B cell (primary cell): ENCODE results near the gene TCF15. TPM values are rescaled to one million over a fixed set of nuclear protein-coding genes. Genes with fewer than 3 reads are reported as not detected.

Experiments
- ATAC-seq: fragments of 200-7000 bp; cut with Tn5 transposase; one replicate; pipeline ENCODE4 v1.10.0; 2021; ENCODE audit warnings: low read depth, mild to moderate bottlenecking, moderate number of reproducible peaks, moderate library complexity
- CTCF ChIA-PET: fragments of 350-600 bp; sonication (Branson Sonifier 250); formaldehyde crosslinking; loops from one replicate; lab custom pipeline; 2021; ENCODE audit warnings: antibody characterized with exemption, inconsistent platforms; lab: Charles Lee
- POLR2A ChIA-PET: fragments of 350-600 bp; sonication (Branson Sonifier 250); formaldehyde crosslinking; loops from one replicate; lab custom pipeline; 2021; ENCODE audit warnings: antibody characterized with exemption; lab: Charles Lee
- DNase-seq: peaks from one replicate; pipeline ENCODE4 v3.0.0; 2013
- H2AFZ ChIP-seq: 2 replicates; pipeline ENCODE4 v1.6.1; 2012; ENCODE audit warnings: mild to moderate bottlenecking, low read depth, low read length; ENCODE audit not compliant: insufficient read depth, poor library complexity, severe bottlenecking
- H3K27ac ChIP-seq, 2 donors: 1 replicate in 1 of 2; 2 replicates in 1 of 2; pipeline ENCODE4 v1.5.1; 2012 to 2013; ENCODE audit warnings: low read length in 2 of 2, mild to moderate bottlenecking in 2 of 2, moderate library complexity in 1 of 2
- H3K27me3 ChIP-seq, 4 experiments: fragments of 200-600 bp in 1 of 4; sonication (generic) in 1 of 4; replicated peaks in 1 of 4; 1 replicate in 2 of 4; 2 replicates in 2 of 4; pipeline versions ENCODE4 v1.6.1 to v1.7.0; 2013 to 2016; ENCODE audit warnings: low read length in 3 of 4, mild to moderate bottlenecking in 2 of 4, mixed read lengths in 1 of 4, moderate library complexity in 1 of 4; ENCODE audit not compliant: insufficient read depth in 4 of 4, control insufficient read depth in 3 of 4; ENCODE audit errors: control extremely low read depth in 1 of 4
- H3K36me3 ChIP-seq, 2 experiments: replicated peaks in 1 of 2; 1 replicate in 1 of 2; 2 replicates in 1 of 2; pipeline versions ENCODE4 v1.6.1 to v1.7.1; 2013; ENCODE audit warnings: low read length in 1 of 2; ENCODE audit not compliant: insufficient read depth in 2 of 2, control insufficient read depth in 1 of 2; ENCODE audit errors: control extremely low read depth in 1 of 2, extremely low read depth in 1 of 2
- H3K4me1 ChIP-seq, 2 donors: fragments of 200-600 bp in 1 of 2; sonication (generic) in 1 of 2; 1 replicate in 1 of 2; 2 replicates in 1 of 2; pipeline versions ENCODE4 v1.5.1 to v1.6.1; 2013 to 2017; ENCODE audit warnings: low read length in 2 of 2; ENCODE audit not compliant: control insufficient read depth in 2 of 2, insufficient read depth in 2 of 2
- H3K4me2 ChIP-seq: replicated peaks from 2 replicates; pipeline ENCODE3; 2012; ENCODE audit warnings: mild to moderate bottlenecking, low read depth, low read length; ENCODE audit not compliant: poor library complexity, severe bottlenecking
- H3K4me3 ChIP-seq, 5 experiments: fragments of 200-600 bp in 1 of 5; sonication (generic) in 1 of 5; 1 replicate in 3 of 5; 2 replicates in 2 of 5; pipeline versions ENCODE4 v1.5.1 to v1.7.0; 2011 to 2016; ENCODE audit warnings: low read length in 4 of 5, mild to moderate bottlenecking in 4 of 5, low read depth in 2 of 5, control low read depth in 1 of 5, moderate library complexity in 1 of 5; ENCODE audit not compliant: insufficient read depth in 1 of 5; ENCODE audit errors: control extremely low read depth in 1 of 5, extremely low read depth in 1 of 5
- H3K79me2 ChIP-seq: fragments of 200-600 bp; sonication (generic); one replicate; pipeline ENCODE4 v1.6.0; 2016; ENCODE audit warnings: low read length; ENCODE audit not compliant: control insufficient read depth, insufficient read depth
- H3K9ac ChIP-seq: fragments of 200-600 bp; sonication (generic); 2 replicates; pipeline ENCODE4 v1.6.1; 2017; ENCODE audit warnings: mild to moderate bottlenecking, low read length, moderate library complexity
- H3K9me3 ChIP-seq, 3 donors: one replicate each; pipeline versions ENCODE4 v1.6.1 to v1.7.1; 2013; ENCODE audit warnings: low read length in 2 of 3; ENCODE audit not compliant: control insufficient read depth in 2 of 3, insufficient read depth in 1 of 3; ENCODE audit errors: control extremely low read depth in 1 of 3
- H4K20me1 ChIP-seq: 2 replicates; pipeline ENCODE4 v1.6.0; 2012; ENCODE audit warnings: mild to moderate bottlenecking, low read length; ENCODE audit not compliant: insufficient read depth, control insufficient read depth, poor library complexity, severe bottlenecking
- H3K27ac Mint-ChIP-seq: one replicate; pipeline ENCODE4 v1.8.0; 2021; ENCODE audit warnings: mixed read lengths
- H3K27me3 Mint-ChIP-seq: one replicate; pipeline ENCODE4 v1.8.0; 2021; ENCODE audit warnings: mixed read lengths
- H3K4me1 Mint-ChIP-seq: one replicate; pipeline ENCODE4 v1.8.0; 2021; ENCODE audit warnings: mixed read lengths
- H3K4me3 Mint-ChIP-seq: one replicate; pipeline ENCODE4 v1.8.0; 2021; ENCODE audit warnings: mixed read lengths
- H3K9me3 Mint-ChIP-seq: one replicate; pipeline ENCODE4 v1.8.0; 2022; ENCODE audit warnings: mixed read lengths; ENCODE audit not compliant: insufficient read depth
- EZH2 ChIP-seq: IDR thresholded peaks from 2 replicates; pipeline ENCODE4 v1.6.1; 2012; ENCODE audit warnings: borderline replicate concordance, low read depth, mild to moderate bottlenecking, moderate library complexity, low read length; ENCODE audit not compliant: insufficient read depth, poor library complexity, severe bottlenecking
- WGBS: methylation state at CpG from one replicate; pipeline ENCODE4 v1.1.5; 2013; ENCODE audit warnings: missing lambda C conversion rate; ENCODE audit not compliant: insufficient coverage; 5-methylcytosine and 5-hydroxymethylcytosine counted together
- intact Hi-C: fragments of 100-400 bp; cut with micrococcal nuclease; formaldehyde crosslinking; loops from one replicate; pipeline ENCODE4 v1.10.0; 2022
- polyA plus RNA-seq: library from polyadenylated mRNA; depleted of rRNA; stranded (reverse); fragments of >200 nt; gene quantifications from 2 replicates; pipeline ENCODE4 v1.2.3, GENCODE V29; 2012
- total RNA-seq, 2 donors: library from RNA; stranded (reverse); fragments of 120-200 nt in 1 of 2; gene quantifications; 1 replicate in 1 of 2; 2 replicates in 1 of 2; pipeline versions ENCODE4 v1.2.3 to v1.2.4, GENCODE V29; 2013 to 2022
- TF ChIP-seq, protein P1 (sequence below): fragments of 200-600 bp; IDR thresholded peaks from one replicate; pipeline ENCODE4 v1.8.0; 2022; ENCODE audit warnings: antibody characterized with exemption, mild to moderate bottlenecking

The TCF15 gene
- total and polyA plus RNA-seq, 2 donors (not counting 1 experiment from before 2014, with no cell fraction given) = not detected

DNA sequence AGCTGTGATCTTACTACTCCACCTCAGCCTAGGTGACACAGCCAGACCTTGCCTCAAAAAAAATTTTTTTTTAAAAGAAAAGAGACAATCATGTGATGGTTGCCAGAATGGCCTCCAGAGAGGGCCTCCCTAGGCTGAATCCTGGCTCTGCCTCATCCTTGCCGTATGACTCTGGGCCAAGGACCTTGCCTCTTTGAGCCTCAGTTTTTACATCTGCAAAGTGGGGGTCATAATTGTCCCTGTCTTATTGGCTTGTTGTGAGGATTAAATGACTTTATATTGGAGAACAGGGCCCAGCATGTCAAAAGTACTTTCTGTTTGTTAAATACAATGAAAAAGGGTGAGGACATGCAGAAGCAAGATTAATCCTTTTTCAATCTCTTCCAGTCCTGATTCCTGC is 28.5 kb upstream of the TCF15 start:
- intact Hi-C loops = no loop called here
- CTCF ChIA-PET = interaction anchor here (1.4 kb wide), 1 partner anchor 29 kb away, joined by 3 read pairs; no protein-coding TSS in a partner anchor
- H2AFZ ChIP-seq = no peak overlapping the region
- no peak overlapping the region for H3K27ac ChIP-seq
- Mint-ChIP-seq H3K4me1 (peaks cover 4% of the 10 kb centered on the region), H3K27me3 (peaks cover 25% of the 10 kb centered on the region), H3K27ac (no peak overlapping the region), H3K9me3 (no peaks in the 10 kb centered on the region), H3K4me3 (no peak overlapping the region)
- no peaks in the 10 kb centered on the region for H4K20me1 ChIP-seq
- 60% methylated on average over 1 of the region's 1 CpG for WGBS
- no peak overlapping the region for H3K4me3 ChIP-seq
- no peak overlapping the region for H3K9ac ChIP-seq
- H3K4me1 ChIP-seq = peaks cover 5 to 7% of the 10 kb centered on the region in 2 donors
- no peak for DNase-seq
- no peaks in the 10 kb centered on the region for H3K36me3 ChIP-seq
- H3K79me2 ChIP-seq = no peaks in the 10 kb centered on the region
- no peak for ATAC-seq
- no peaks in the 10 kb centered on the region for H3K9me3 ChIP-seq
- no peak overlapping the region for H3K4me2 ChIP-seq
- POLR2A ChIA-PET = no interaction called here
- no peak for TF ChIP-seq EZH2
- TF ChIP-seq, protein P1, sequence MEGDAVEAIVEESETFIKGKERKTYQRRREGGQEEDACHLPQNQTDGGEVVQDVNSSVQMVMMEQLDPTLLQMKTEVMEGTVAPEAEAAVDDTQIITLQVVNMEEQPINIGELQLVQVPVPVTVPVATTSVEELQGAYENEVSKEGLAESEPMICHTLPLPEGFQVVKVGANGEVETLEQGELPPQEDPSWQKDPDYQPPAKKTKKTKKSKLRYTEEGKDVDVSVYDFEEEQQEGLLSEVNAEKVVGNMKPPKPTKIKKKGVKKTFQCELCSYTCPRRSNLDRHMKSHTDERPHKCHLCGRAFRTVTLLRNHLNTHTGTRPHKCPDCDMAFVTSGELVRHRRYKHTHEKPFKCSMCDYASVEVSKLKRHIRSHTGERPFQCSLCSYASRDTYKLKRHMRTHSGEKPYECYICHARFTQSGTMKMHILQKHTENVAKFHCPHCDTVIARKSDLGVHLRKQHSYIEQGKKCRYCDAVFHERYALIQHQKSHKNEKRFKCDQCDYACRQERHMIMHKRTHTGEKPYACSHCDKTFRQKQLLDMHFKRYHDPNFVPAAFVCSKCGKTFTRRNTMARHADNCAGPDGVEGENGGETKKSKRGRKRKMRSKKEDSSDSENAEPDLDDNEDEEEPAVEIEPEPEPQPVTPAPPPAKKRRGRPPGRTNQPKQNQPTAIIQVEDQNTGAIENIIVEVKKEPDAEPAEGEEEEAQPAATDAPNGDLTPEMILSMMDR = no peak
- H3K27me3 ChIP-seq = peaks cover 0 to 10% (median 9%) of the 10 kb centered on the region in 4 experiments

DNA sequence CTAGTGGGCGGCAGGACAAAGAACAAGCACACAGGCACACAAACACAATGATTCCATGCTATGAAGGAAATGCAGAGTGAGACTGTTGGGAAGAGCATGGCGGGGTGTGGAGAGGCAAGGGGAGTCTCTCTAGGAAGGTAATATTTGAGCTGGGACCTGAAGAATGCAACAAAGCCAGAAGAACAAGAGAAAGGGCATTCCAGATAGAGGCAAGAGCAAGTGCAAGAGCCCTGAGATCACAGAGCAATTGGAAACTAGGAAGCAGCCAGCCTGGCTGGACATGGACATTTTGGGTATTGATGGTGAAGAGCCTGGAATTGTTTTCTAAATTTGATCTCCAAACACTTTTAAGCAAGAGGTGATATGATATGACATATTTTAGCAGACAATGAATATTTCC is 27.4 kb upstream of the TCF15 start:
- Mint-ChIP-seq H3K9me3 (no peaks in the 10 kb centered on the region), H3K4me3 (no peak overlapping the region), H3K27ac (no peak overlapping the region), H3K27me3 (peaks cover 21% of the 10 kb centered on the region), H3K4me1 (peaks cover 2% of the 10 kb centered on the region)
- Histone ChIP-seq H3K36me3 (no peaks in the 10 kb centered on the region), H3K9me3 (no peaks in the 10 kb centered on the region), H4K20me1 (no peaks in the 10 kb centered on the region), H3K4me2 (no peak overlapping the region), H2AFZ (no peak overlapping the region), H3K79me2 (no peaks in the 10 kb centered on the region), H3K4me3 (no peak overlapping the region), H3K9ac (no peak overlapping the region), H3K27me3 (no peaks in the 10 kb centered on the region), H3K27ac (no peak overlapping the region), H3K4me1 (peaks cover 0 to 2% of the 10 kb centered on the region in 2 donors)
- TF ChIP-seq, protein P1 = no peak
- no peak for TF ChIP-seq EZH2
- POLR2A ChIA-PET = no interaction called here
- intact Hi-C loops = no loop called here
- no peak for DNase-seq
- CTCF ChIA-PET = interaction anchor here (0.6 to 0.7 kb wide), 2 partner anchors 9 to 44 kb away, joined by 3 to 4 read pairs; no protein-coding TSS in a partner anchor
- ATAC-seq = no peak
- WGBS = 100% methylated on average over 1 of the region's 2 CpGs
